ENCODE data around the gene ZNF738.
"Not testable (repeated sequence)": the region's sequence is repeated elsewhere in the genome, so short reads cannot be mapped to it uniquely, and the experiment has no call there.

Gene ZNF738

DNA sequence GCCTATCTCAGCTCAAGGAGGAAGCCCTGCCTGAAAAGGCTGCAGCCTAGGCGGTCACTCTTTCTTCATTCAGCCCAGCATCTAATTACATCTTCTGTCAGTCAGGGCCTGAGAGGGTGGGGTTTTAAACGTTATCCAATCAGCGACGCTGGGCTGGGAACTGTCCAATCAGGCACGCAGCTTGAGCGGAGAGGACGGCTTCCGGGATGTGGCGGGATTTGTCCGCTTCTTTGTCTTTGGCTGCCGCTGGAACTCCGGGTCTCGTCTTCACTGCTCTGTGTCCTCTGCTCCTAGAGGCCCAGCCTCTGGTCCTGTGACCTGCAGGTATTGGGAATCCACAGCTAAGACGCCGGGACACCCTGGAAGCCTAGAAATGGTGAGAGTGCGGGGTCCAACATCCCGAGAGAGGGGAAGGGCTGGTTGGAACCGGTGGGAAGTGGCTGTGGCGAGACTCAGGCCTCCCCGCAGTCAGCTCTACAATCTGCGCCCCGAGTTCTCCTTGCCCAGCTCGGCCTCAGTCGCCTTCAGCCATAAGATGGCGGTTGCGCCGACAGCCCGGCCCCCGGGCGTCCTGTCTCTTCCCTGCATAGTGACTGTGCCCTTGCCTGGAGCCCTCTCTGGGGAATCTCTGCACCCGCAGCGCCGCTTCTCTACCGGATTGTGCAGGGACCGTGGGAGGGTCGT lies at the start of gene ZNF738:
Gene ZNF738, plus strand, starts transcription at position 233 of the 684 bp plus-strand sequence. Its CDS starts 141 bp downstream, at position 374.
- Histone ChIP-seq H3K27me3 (ENCODE audit: control insufficient read depth in 5 of 5, insufficient read depth in 4 of 5, low read length in 5 of 5) (no peaks in the 10 kb centered on the region), H3K9me3 (ENCODE audit: control insufficient read depth in 5 of 5, low read length in 5 of 5) (no peaks in the 10 kb centered on the region), H3K9ac (ENCODE audit: low read length in 5 of 5) (peak within 1 kb of the TSS; percentile 73 to 94 (median 84)), H3K36me3 (ENCODE audit: control insufficient read depth in 5 of 5, insufficient read depth in 5 of 5, low read length in 5 of 5) (peaks cover 0 to 3% (median 0%) of the 10 kb centered on the region in 5 donors), H3K27ac (ENCODE audit: low read depth, low read length) (peak within 1 kb of the TSS; percentile 57), H3K4me1 (ENCODE audit: control insufficient read depth in 5 of 5, insufficient read depth in 5 of 5, low read length in 5 of 5) (peaks cover 2 to 13% (median 4%) of the 10 kb centered on the region in 5 donors), H3K4me3 (ENCODE audit: low read depth in 1 of 5, low read length in 5 of 5) (peak within 1 kb of the TSS; percentile 74 to 97 (median 95))

DNA sequence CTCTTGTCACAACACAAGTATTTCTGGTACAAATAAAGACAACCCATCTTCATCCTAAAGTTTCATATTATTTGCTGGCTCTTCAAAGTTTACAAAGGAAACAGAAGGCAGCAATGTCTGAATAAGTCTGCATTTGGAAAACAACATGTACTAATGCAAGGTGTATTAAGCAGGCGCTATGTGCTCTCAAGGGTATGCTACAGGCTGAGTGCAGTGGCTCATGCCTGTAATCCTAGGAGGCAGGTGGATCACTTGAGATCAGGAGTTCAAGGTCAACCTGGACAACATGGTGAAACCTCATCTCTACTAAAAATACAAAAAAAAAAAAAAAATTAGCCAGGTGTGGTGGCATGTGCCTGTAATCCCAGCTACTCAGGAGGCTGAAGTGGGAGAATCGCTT lies 46.0 kb upstream of the ZNF738 start:
- H3K4me3 ChIP-seq (ENCODE audit: low read depth in 1 of 5, low read length in 5 of 5) = not testable (repeated sequence)

DNA sequence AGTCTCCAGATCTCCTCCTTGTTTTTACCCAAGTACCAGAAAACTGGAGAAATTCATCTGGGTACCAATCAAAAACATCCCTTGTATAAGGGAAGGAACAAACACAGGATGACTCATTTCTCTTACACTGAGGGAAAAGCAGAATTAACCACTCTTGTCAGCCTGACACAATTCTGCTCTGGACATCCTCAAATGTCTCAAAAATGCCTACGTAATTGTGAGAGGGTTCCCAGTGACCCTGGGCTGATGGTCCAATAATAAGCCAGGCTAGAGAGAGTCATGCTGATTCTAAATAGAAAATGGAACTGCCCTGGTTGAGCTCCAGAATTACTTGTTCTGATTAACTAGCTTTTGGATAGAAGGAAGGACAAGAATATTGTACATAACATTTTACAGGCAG lies 44.1 kb upstream of the ZNF738 start:
- Histone ChIP-seq H3K4me1 (ENCODE audit: control insufficient read depth in 5 of 5, insufficient read depth in 5 of 5, low read length in 5 of 5) (peaks cover 0 to 8% (median 3%) of the 10 kb centered on the region in 5 donors), H3K27ac (ENCODE audit: low read depth, low read length) (no peak overlapping the region), H3K9ac (ENCODE audit: low read length in 5 of 5) (no peak overlapping the region), H3K36me3 (ENCODE audit: control insufficient read depth in 5 of 5, insufficient read depth in 5 of 5, low read length in 5 of 5) (peaks cover 0 to 8% (median 0%) of the 10 kb centered on the region in 5 donors), H3K4me3 (ENCODE audit: low read depth in 1 of 5, low read length in 5 of 5) (no peak overlapping the region), H3K27me3 (ENCODE audit: control insufficient read depth in 5 of 5, insufficient read depth in 4 of 5, low read length in 5 of 5) (no peaks in the 10 kb centered on the region), H3K9me3 (ENCODE audit: control insufficient read depth in 5 of 5, low read length in 5 of 5) (no peaks in the 10 kb centered on the region)

More for the DNA sequence above, 46.0 kb upstream of the ZNF738 start:
- H3K9me3 ChIP-seq (ENCODE audit: control insufficient read depth in 5 of 5, low read length in 5 of 5); H3K27me3 ChIP-seq (ENCODE audit: control insufficient read depth in 5 of 5, insufficient read depth in 4 of 5, low read length in 5 of 5); H3K9ac ChIP-seq (ENCODE audit: low read length in 5 of 5); H3K27ac ChIP-seq (ENCODE audit: low read depth, low read length); H3K4me1 ChIP-seq (ENCODE audit: control insufficient read depth in 5 of 5, insufficient read depth in 5 of 5, low read length in 5 of 5): not testable (repeated sequence)
- peaks cover 0 to 20% (median 3%) of the 10 kb centered on the region in 5 donors for H3K36me3 ChIP-seq (ENCODE audit: control insufficient read depth in 5 of 5, insufficient read depth in 5 of 5, low read length in 5 of 5)

DNA sequence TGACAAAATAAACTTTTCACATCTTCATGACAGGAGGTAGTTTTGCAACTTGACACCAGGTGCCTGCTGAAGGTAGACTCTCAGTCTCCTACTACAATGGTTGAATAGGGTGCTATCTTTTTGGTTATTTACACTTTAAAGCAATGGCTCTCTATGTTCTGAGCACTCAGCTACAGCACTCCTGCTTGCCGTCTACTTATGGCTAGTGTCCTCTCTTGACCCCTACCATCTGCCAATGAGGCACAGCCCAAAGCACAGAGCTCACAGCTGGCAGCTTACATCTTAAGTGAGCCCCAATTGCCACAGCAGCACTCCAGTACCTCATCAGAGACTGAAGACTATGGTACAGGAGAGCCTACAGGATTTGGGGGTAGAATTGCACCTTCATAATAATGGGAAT lies 41.0 kb upstream of the ZNF738 start:
- peaks cover 0 to 20% (median 11%) of the 10 kb centered on the region in 5 donors for H3K4me1 ChIP-seq (ENCODE audit: control insufficient read depth in 5 of 5, insufficient read depth in 5 of 5, low read length in 5 of 5)

DNA sequence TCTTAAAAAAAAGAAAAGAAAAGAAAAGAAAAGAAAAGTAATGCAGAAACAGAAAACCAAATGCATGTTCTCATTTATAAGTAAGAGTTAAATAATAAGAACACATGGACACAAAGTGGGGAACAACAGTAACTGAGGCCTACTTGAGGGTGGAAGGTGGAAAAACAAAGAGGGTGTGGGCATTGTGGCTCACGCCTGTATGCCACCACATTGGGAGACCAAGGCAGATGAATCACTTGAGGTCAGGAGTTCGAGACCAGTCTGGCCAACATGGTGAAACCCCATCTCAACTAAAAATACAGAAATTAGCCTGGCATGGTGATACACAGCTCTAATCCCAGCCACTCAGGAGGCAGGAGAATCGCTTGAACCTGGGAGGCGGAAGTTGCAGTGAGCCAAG lies 37.7 kb upstream of the ZNF738 start:
- H3K27ac ChIP-seq (ENCODE audit: low read depth, low read length) = no peak overlapping the region
- H3K27me3 ChIP-seq (ENCODE audit: control insufficient read depth in 5 of 5, insufficient read depth in 4 of 5, low read length in 5 of 5) = no peaks in the 10 kb centered on the region
- H3K9ac ChIP-seq (ENCODE audit: low read length in 5 of 5) = no peak overlapping the region
- H3K4me3 ChIP-seq (ENCODE audit: low read depth in 1 of 5, low read length in 5 of 5) = no peak overlapping the region
- H3K36me3 ChIP-seq (ENCODE audit: control insufficient read depth in 5 of 5, insufficient read depth in 5 of 5, low read length in 5 of 5) = peaks cover 0 to 8% (median 0%) of the 10 kb centered on the region in 5 donors
- no peaks in the 10 kb centered on the region for H3K9me3 ChIP-seq (ENCODE audit: control insufficient read depth in 5 of 5, low read length in 5 of 5)
- H3K4me1 ChIP-seq (ENCODE audit: control insufficient read depth in 5 of 5, insufficient read depth in 5 of 5, low read length in 5 of 5) = peaks cover 0 to 30% (median 17%) of the 10 kb centered on the region in 5 donors

More for the DNA sequence above, 41.0 kb upstream of the ZNF738 start:
- Histone ChIP-seq H3K4me3 (ENCODE audit: low read depth in 1 of 5, low read length in 5 of 5) (no peak overlapping the region), H3K27me3 (ENCODE audit: control insufficient read depth in 5 of 5, insufficient read depth in 4 of 5, low read length in 5 of 5) (no peaks in the 10 kb centered on the region), H3K27ac (ENCODE audit: low read depth, low read length) (no peak overlapping the region), H3K36me3 (ENCODE audit: control insufficient read depth in 5 of 5, insufficient read depth in 5 of 5, low read length in 5 of 5) (peaks cover 0 to 9% (median 0%) of the 10 kb centered on the region in 5 donors), H3K9me3 (ENCODE audit: control insufficient read depth in 5 of 5, low read length in 5 of 5) (no peaks in the 10 kb centered on the region), H3K9ac (ENCODE audit: low read length in 5 of 5) (no peak overlapping the region)

DNA sequence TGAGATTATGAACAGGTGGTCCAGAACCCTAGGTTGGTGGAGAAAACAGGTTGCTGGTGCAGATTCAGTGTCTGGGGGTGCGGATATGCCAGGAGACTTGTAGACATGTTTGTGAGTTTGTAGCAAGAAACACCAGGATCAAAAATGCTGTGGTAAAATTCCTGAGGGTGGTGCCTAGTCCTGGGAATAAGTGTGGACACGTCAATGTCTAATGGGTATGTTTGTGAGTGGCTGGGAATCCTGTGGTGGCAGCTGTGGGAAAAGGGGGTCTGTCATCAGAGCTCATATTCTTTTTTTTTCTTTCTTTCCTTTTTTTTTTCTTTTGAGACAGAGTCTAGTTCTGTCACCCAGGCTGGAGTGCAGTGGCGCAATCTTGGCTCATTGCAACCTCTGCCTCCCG lies 36.8 kb upstream of the ZNF738 start:
- Histone ChIP-seq H3K27me3 (ENCODE audit: control insufficient read depth in 5 of 5, insufficient read depth in 4 of 5, low read length in 5 of 5) (no peaks in the 10 kb centered on the region), H3K9ac (ENCODE audit: low read length in 5 of 5) (peak overlapping the region in 1 of 5 donors; percentile 40), H3K4me3 (ENCODE audit: low read depth in 1 of 5, low read length in 5 of 5) (no peak overlapping the region), H3K9me3 (ENCODE audit: control insufficient read depth in 5 of 5, low read length in 5 of 5) (no peaks in the 10 kb centered on the region), H3K27ac (ENCODE audit: low read depth, low read length) (peak overlapping the region; percentile 60), H3K36me3 (ENCODE audit: control insufficient read depth in 5 of 5, insufficient read depth in 5 of 5, low read length in 5 of 5) (peaks cover 0 to 12% (median 0%) of the 10 kb centered on the region in 5 donors), H3K4me1 (ENCODE audit: control insufficient read depth in 5 of 5, insufficient read depth in 5 of 5, low read length in 5 of 5) (peaks cover 0 to 30% (median 17%) of the 10 kb centered on the region in 5 donors)

DNA sequence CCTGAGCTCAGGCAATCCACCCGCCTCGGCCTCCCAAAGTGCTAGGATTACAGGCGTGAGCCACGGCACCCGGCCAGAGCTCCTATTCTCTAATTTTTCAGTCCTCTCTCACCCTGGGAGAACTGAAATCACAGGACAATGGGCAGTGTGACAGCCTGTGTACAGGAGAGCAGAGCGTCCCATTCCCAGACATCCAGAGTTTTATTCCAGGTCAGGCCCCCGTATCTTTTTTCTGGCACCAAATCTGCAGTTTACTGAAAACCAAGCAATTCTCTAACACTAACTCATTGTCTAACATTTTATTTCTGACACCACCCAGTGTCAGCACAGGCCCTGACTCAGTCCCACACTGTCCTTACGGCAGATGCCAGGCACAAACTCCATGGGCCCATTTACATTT lies 36.3 kb upstream of the ZNF738 start:
- Histone ChIP-seq H3K9ac (ENCODE audit: low read length in 5 of 5) (peak overlapping the region in 3 of 5 donors; percentile 23 to 47 (median 40)), H3K4me3 (ENCODE audit: low read depth in 1 of 5, low read length in 5 of 5) (no peak overlapping the region), H3K27ac (ENCODE audit: low read depth, low read length) (peak overlapping the region; percentile 60), H3K36me3 (ENCODE audit: control insufficient read depth in 5 of 5, insufficient read depth in 5 of 5, low read length in 5 of 5) (peaks cover 0 to 12% (median 0%) of the 10 kb centered on the region in 5 donors), H3K9me3 (ENCODE audit: control insufficient read depth in 5 of 5, low read length in 5 of 5) (no peaks in the 10 kb centered on the region), H3K4me1 (ENCODE audit: control insufficient read depth in 5 of 5, insufficient read depth in 5 of 5, low read length in 5 of 5) (peaks cover 0 to 28% (median 17%) of the 10 kb centered on the region in 5 donors), H3K27me3 (ENCODE audit: control insufficient read depth in 5 of 5, insufficient read depth in 4 of 5, low read length in 5 of 5) (no peaks in the 10 kb centered on the region)

DNA sequence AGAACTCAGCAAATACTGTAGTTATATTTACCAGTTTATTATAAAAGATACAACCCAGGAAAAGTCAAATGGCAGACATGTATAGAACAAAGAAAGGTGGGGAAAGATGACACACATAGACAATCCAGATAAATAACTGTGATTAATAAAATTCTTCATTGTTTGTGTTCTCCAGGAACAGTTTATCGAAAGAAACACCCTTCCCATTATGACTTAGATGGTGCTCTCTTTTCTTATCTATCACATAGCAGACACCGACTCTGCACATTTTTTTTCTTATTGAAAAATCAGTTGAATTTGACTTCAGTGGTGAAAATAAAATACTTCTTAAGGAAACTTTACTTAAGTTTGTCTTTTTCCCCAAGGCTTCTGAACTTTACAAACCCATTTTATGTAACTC lies 35.8 kb upstream of the ZNF738 start:
- peak overlapping the region in 3 of 5 donors; percentile 23 to 47 (median 40) for H3K9ac ChIP-seq (ENCODE audit: low read length in 5 of 5)
- no peaks in the 10 kb centered on the region for H3K27me3 ChIP-seq (ENCODE audit: control insufficient read depth in 5 of 5, insufficient read depth in 4 of 5, low read length in 5 of 5)
- no peaks in the 10 kb centered on the region for H3K9me3 ChIP-seq (ENCODE audit: control insufficient read depth in 5 of 5, low read length in 5 of 5)
- H3K4me1 ChIP-seq (ENCODE audit: control insufficient read depth in 5 of 5, insufficient read depth in 5 of 5, low read length in 5 of 5) = peaks cover 0 to 25% (median 14%) of the 10 kb centered on the region in 5 donors
- no peak overlapping the region for H3K4me3 ChIP-seq (ENCODE audit: low read depth in 1 of 5, low read length in 5 of 5)
- H3K27ac ChIP-seq (ENCODE audit: low read depth, low read length) = peak overlapping the region; percentile 60
- H3K36me3 ChIP-seq (ENCODE audit: control insufficient read depth in 5 of 5, insufficient read depth in 5 of 5, low read length in 5 of 5) = peaks cover 0 to 12% (median 0%) of the 10 kb centered on the region in 5 donors

DNA sequence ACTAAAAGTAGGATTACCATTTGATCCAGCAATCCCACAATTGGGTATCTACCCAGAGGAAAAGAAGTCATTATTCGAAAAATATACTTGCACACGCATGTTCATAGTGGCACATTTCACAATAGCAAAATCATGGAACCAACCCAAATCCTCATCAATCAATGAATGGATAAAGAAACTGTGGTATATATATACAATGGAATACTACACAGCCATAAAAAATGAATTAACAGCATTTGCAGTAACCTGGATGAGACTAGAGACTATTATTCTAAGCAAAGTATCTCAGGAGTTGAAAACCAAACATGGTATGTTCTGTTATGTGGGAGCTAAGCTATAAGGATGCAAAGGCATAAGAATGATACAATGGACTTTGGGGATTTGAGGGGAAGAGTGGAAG lies 32.6 kb upstream of the ZNF738 start:
- Histone ChIP-seq H3K4me3 (ENCODE audit: low read depth in 1 of 5, low read length in 5 of 5) (no peak overlapping the region), H3K9me3 (ENCODE audit: control insufficient read depth in 5 of 5, low read length in 5 of 5) (no peaks in the 10 kb centered on the region), H3K27me3 (ENCODE audit: control insufficient read depth in 5 of 5, insufficient read depth in 4 of 5, low read length in 5 of 5) (no peaks in the 10 kb centered on the region), H3K9ac (ENCODE audit: low read length in 5 of 5) (no peak overlapping the region), H3K36me3 (ENCODE audit: control insufficient read depth in 5 of 5, insufficient read depth in 5 of 5, low read length in 5 of 5) (peaks cover 0 to 6% (median 0%) of the 10 kb centered on the region in 5 donors), H3K4me1 (ENCODE audit: control insufficient read depth in 5 of 5, insufficient read depth in 5 of 5, low read length in 5 of 5) (peaks cover 0 to 34% (median 28%) of the 10 kb centered on the region in 5 donors), H3K27ac (ENCODE audit: low read depth, low read length) (no peak overlapping the region)

DNA sequence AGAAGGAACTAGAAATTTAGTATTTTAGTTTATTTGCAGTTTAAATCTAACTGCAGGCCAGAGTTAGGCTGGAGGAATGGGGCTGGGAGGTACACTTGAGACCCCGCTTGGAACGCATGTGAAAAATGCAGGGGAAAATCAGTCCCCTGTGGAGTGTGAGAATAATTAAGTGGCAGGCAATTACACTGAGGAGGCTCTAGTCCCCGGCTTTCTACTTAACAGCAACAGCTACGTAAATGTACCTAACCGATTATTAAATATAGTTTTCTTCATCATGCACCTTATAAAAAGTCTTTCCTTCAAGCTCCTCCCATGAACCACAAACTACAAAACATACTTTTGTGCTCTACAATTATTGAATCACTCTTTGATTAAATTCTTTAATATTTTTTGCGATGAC lies 30.4 kb upstream of the ZNF738 start:
- Histone ChIP-seq H3K9ac (ENCODE audit: low read length in 5 of 5) (peak overlapping the region; percentile 83 to 99 (median 90)), H3K27ac (ENCODE audit: low read depth, low read length) (peak overlapping the region; percentile 90), H3K27me3 (ENCODE audit: control insufficient read depth in 5 of 5, insufficient read depth in 4 of 5, low read length in 5 of 5) (no peaks in the 10 kb centered on the region), H3K9me3 (ENCODE audit: control insufficient read depth in 5 of 5, low read length in 5 of 5) (no peaks in the 10 kb centered on the region), H3K36me3 (ENCODE audit: control insufficient read depth in 5 of 5, insufficient read depth in 5 of 5, low read length in 5 of 5) (peaks cover 0 to 6% (median 0%) of the 10 kb centered on the region in 5 donors), H3K4me1 (ENCODE audit: control insufficient read depth in 5 of 5, insufficient read depth in 5 of 5, low read length in 5 of 5) (peaks cover 0 to 17% (median 15%) of the 10 kb centered on the region in 5 donors), H3K4me3 (ENCODE audit: low read depth in 1 of 5, low read length in 5 of 5) (peak overlapping the region; percentile 63 to 99 (median 99))

All from subcutaneous abdominal adipose tissue (tissue), 5 donors.